Loucy (cell line): ENCODE data around the gene COX19.
"Not testable (repeated sequence)": the region's sequence is repeated elsewhere in the genome, so short reads cannot be mapped to it uniquely, and the experiment has no call there.

Experiments used
- H2AFZ ChIP-seq: fragments of 200-600 bp; sonication (generic); 2 replicates; pipeline ENCODE4 v1.6.0; 2016; ENCODE audit warnings: antibody characterized with exemption, mild to moderate bottlenecking, low read length, moderate library complexity
- H3F3A ChIP-seq: fragments of 200-600 bp; 2 replicates; pipeline ENCODE4 v1.6.0; 2016; ENCODE audit warnings: antibody characterized with exemption, low read depth, mild to moderate bottlenecking
- H3K27me3 ChIP-seq: fragments of 200-600 bp; sonication (generic); 2 replicates; pipeline ENCODE4 v1.6.1; 2014; ENCODE audit warnings: low read length, mild to moderate bottlenecking; ENCODE audit not compliant: insufficient read depth, poor library complexity, severe bottlenecking
- H3K36me3 ChIP-seq: fragments of 200-600 bp; sonication (generic); 2 replicates; pipeline ENCODE4 v1.6.1; 2016; ENCODE audit warnings: low read length; ENCODE audit not compliant: insufficient read depth
- H3K4me1 ChIP-seq: fragments of 200-600 bp; sonication (generic); 2 replicates; pipeline ENCODE4 v1.5.1; 2014; ENCODE audit warnings: low read length, mild to moderate bottlenecking; ENCODE audit not compliant: insufficient read depth, poor library complexity, severe bottlenecking
- H3K4me2 ChIP-seq: fragments of 200-600 bp; sonication (generic); 2 replicates; pipeline ENCODE4 v1.6.0; 2014; ENCODE audit warnings: antibody characterized with exemption, low read length, low read depth, mild to moderate bottlenecking; ENCODE audit not compliant: poor library complexity, severe bottlenecking
- H3K4me3 ChIP-seq: fragments of 200-600 bp; sonication (generic); 2 replicates; pipeline ENCODE4 v1.5.1; 2014; ENCODE audit warnings: low read length, mild to moderate bottlenecking, mixed read lengths; ENCODE audit not compliant: poor library complexity, severe bottlenecking
- H3K79me2 ChIP-seq: fragments of 200-600 bp; sonication (generic); 2 replicates; pipeline ENCODE4 v1.6.1; 2014; ENCODE audit warnings: low read length; ENCODE audit not compliant: insufficient read depth
- H3K9ac ChIP-seq: fragments of 200-600 bp; sonication (generic); 2 replicates; pipeline ENCODE4 v1.6.0; 2014; ENCODE audit warnings: mild to moderate bottlenecking, low read depth, low read length, moderate library complexity; ENCODE audit not compliant: poor library complexity, severe bottlenecking
- H3K9me2 ChIP-seq: fragments of 200-600 bp; sonication (generic); replicated peaks from 2 replicates; pipeline ENCODE4 v1.6.1; 2016; ENCODE audit warnings: low read depth, low read length, mixed read lengths
- H3K9me3 ChIP-seq: fragments of 200-600 bp; sonication (generic); 2 replicates; pipeline ENCODE4 v1.6.1; 2014; ENCODE audit warnings: mild to moderate bottlenecking, antibody characterized with exemption, low read length, low read depth; ENCODE audit not compliant: insufficient read depth
- H4K20me1 ChIP-seq: fragments of 200-600 bp; sonication (generic); 2 replicates; pipeline ENCODE4 v1.6.0; 2014; ENCODE audit warnings: antibody characterized with exemption, low read length, mild to moderate bottlenecking; ENCODE audit not compliant: insufficient read depth, poor library complexity, severe bottlenecking
- EZH2phosphoT487 ChIP-seq: fragments of 200-600 bp; IDR thresholded peaks from 2 replicates; pipeline ENCODE4 v1.6.1; 2018; ENCODE audit warnings: antibody characterized with exemption, mild to moderate bottlenecking, moderate library complexity, borderline replicate concordance
- TF ChIP-seq, protein P1 (sequence below): fragments of 200-600 bp; sonication (generic); conservative IDR thresholded peaks from 2 replicates; pipeline ENCODE4 v1.5.1; 2014; ENCODE audit warnings: mild to moderate bottlenecking, antibody characterized with exemption, low read length

Gene COX19

DNA sequence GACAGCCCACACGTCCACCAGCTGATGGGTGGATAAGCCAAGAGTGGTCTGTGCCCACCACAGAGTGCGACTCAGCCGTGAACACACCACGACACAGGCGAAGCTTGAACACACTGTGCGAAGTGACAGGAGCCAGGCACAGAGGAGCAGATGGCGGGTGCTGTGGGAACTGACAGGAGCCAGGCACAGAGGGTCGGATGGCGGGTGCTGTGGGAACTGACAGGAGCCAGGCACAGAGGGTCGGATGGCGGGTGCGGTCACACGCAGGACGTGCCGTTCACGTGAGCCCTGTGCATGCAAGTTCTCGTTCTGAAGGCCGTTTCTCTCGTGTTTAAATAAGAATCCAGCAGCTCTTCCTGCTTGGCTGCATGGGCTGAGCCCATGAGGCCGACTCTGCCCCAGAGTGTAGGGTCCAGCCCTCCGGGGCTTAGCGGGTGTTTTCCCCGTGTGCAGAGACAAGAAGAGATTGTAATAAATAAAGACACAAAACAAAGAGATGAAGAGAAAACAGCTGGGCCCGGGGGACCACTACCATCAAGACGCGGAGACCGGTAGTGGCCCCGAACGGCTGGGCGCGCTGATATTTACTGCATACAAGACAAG, 15.0 kb downstream of the COX19 start:
- Histone ChIP-seq H3K27me3 (no peaks in the 10 kb centered on the region), H3F3A (no peaks in the 10 kb centered on the region), H4K20me1 (no peaks in the 10 kb centered on the region), H3K9me3 (no peaks in the 10 kb centered on the region), H3K9me2 (no peaks in the 10 kb centered on the region), H3K9ac (no peak overlapping the region), H2AFZ (no peak overlapping the region), H3K4me2 (no peak overlapping the region), H3K79me2 (no peaks in the 10 kb centered on the region), H3K4me3 (no peak overlapping the region), H3K36me3 (no peaks in the 10 kb centered on the region), H3K4me1 (no peaks in the 10 kb centered on the region)
- no peak for TF ChIP-seq EZH2phosphoT487
- TF ChIP-seq, protein P1, sequence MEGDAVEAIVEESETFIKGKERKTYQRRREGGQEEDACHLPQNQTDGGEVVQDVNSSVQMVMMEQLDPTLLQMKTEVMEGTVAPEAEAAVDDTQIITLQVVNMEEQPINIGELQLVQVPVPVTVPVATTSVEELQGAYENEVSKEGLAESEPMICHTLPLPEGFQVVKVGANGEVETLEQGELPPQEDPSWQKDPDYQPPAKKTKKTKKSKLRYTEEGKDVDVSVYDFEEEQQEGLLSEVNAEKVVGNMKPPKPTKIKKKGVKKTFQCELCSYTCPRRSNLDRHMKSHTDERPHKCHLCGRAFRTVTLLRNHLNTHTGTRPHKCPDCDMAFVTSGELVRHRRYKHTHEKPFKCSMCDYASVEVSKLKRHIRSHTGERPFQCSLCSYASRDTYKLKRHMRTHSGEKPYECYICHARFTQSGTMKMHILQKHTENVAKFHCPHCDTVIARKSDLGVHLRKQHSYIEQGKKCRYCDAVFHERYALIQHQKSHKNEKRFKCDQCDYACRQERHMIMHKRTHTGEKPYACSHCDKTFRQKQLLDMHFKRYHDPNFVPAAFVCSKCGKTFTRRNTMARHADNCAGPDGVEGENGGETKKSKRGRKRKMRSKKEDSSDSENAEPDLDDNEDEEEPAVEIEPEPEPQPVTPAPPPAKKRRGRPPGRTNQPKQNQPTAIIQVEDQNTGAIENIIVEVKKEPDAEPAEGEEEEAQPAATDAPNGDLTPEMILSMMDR: no peak

DNA sequence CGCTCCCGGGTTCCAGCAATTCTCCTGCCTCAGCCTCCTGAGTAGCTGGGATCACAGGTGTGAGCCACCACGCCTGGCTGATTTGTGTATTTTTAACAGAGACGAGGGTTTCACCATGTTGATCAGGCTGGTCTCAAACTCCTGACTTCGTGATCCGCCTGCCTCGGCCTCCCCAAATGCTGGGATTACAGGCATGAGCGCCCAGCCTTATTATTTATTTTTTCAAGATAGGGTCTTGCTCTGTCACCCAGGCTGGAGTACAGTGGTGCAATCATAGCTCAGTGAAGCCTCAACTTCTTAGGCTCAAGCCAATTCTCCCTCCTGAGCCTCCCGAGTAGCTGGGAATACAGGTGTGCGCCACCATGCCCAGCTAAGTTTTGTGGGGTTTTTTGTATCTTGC, 15.6 kb downstream of the COX19 start:
- not testable (repeated sequence) for H3K27me3 ChIP-seq, H3F3A ChIP-seq, H3K36me3 ChIP-seq, H3K79me2 ChIP-seq, H3K4me3 ChIP-seq, H3K9ac ChIP-seq, H4K20me1 ChIP-seq, H3K9me3 ChIP-seq, H3K9me2 ChIP-seq, H3K4me2 ChIP-seq, H2AFZ ChIP-seq, H3K4me1 ChIP-seq

DNA sequence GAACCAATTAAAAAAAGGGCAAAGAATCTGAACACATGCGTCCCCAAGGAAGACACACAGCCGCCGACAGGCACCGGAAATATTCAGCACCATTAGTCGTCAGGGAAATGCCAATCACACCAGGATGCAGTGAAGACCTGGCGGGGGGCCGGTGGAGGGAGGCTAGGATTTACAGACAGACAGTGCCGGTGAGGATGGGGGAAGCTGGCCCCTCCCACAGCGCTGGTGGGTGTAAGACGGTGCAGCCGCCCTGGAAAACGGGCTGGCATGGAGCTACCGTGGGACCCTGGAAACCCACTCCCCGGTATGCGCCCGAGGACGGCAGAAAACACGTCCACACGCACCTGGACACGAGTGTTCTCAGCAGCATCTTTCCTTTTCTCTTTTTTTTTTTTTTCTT, 16.1 kb downstream of the COX19 start:
- H3K4me1 ChIP-seq: no peaks in the 10 kb centered on the region
- no peaks in the 10 kb centered on the region for H3K9me3 ChIP-seq
- H3K4me2 ChIP-seq: no peak overlapping the region
- no peaks in the 10 kb centered on the region for H3K27me3 ChIP-seq
- no peak overlapping the region for H3K9ac ChIP-seq
- no peak overlapping the region for H3K4me3 ChIP-seq
- no peak overlapping the region for H2AFZ ChIP-seq
- H3F3A ChIP-seq: no peaks in the 10 kb centered on the region
- H4K20me1 ChIP-seq: no peaks in the 10 kb centered on the region
- no peaks in the 10 kb centered on the region for H3K36me3 ChIP-seq
- H3K79me2 ChIP-seq: no peaks in the 10 kb centered on the region
- no peaks in the 10 kb centered on the region for H3K9me2 ChIP-seq
- TF ChIP-seq, protein P1: no peak
- no peak for TF ChIP-seq EZH2phosphoT487
